GM12878 (cell line): ENCODE measurements around the gene SNCAIP.

ENCODE experiments used
- MXI1 ChIP-seq: fragments of 150-350 bp; IDR thresholded peaks from 2 replicates; pipeline ENCODE4 v1.6.1; 2011; ENCODE audit warnings: low read depth, mild to moderate bottlenecking, inconsistent platforms, low read length, improper control_type of control experiment
- POLR2A ChIP-seq: IDR thresholded peaks from 2 replicates; pipeline ENCODE4 v1.6.1; 2011; ENCODE audit warnings: low read depth, mild to moderate bottlenecking, low read length
- SRF ChIP-seq, 2 experiments: IDR thresholded peaks; 2 replicates each; pipeline ENCODE4 v1.6.1; 2011; ENCODE audit warnings: low read depth in 2 of 2, low read length in 2 of 2, mild to moderate bottlenecking in 1 of 2, moderate library complexity in 1 of 2

GRCh38 chr5:122369253-122369815 is 57.3 kb downstream of the SNCAIP start:
- TF ChIP-seq MXI1 = no peak
- no peak for TF ChIP-seq POLR2A
- TF ChIP-seq SRF (IDR thresholded peaks at IDR 0.05; ENCODE audit: low read depth in 2 of 2, low read length in 2 of 2) = no peak
